ENCODE data around the gene NPW.

The NPW gene

GRCh38 chr16:2066139-2066538 is 46.6 kb downstream of the NPW start:
- no peak for DNase-seq (ENCODE audit: low read depth, low spot score)
- no peak for TF ChIP-seq CTCF (IDR thresholded peaks at IDR 0.05; ENCODE audit: low read depth, low read length)
- no peak overlapping the region for H3K4me3 ChIP-seq (ENCODE audit: low read depth, low read length)
- in situ Hi-C loops (cut with HindIII; ENCODE audit: low sequenced_read_pairs) = no loop called here
